Stimulated activated CD8-positive, alpha-beta memory T cell treated with anti-CD3 and anti-CD28 coated beads, Interleukin-7, amount 100 ng/mL, for 1 hour (primary cell): Measurements from ENCODE around the gene LBHD2.
"Not testable (repeated sequence)": the region's sequence is repeated elsewhere in the genome, so short reads cannot be mapped to it uniquely, and the experiment has no call there.

Source experiments
- DNase-seq, 2 donors: peaks; one replicate each; pipeline ENCODE4 v3.0.0-alpha.2; 2020; ENCODE audit warnings: low read depth in 2 of 2

The LBHD2 gene

GRCh38 chr14:103119527-103119926, 35.5 kb downstream of the LBHD2 start:
- not testable (repeated sequence) for DNase-seq

GRCh38 chr14:103121121-103121845, 37.3 kb downstream of the LBHD2 start:
- no peak for DNase-seq

DNA sequence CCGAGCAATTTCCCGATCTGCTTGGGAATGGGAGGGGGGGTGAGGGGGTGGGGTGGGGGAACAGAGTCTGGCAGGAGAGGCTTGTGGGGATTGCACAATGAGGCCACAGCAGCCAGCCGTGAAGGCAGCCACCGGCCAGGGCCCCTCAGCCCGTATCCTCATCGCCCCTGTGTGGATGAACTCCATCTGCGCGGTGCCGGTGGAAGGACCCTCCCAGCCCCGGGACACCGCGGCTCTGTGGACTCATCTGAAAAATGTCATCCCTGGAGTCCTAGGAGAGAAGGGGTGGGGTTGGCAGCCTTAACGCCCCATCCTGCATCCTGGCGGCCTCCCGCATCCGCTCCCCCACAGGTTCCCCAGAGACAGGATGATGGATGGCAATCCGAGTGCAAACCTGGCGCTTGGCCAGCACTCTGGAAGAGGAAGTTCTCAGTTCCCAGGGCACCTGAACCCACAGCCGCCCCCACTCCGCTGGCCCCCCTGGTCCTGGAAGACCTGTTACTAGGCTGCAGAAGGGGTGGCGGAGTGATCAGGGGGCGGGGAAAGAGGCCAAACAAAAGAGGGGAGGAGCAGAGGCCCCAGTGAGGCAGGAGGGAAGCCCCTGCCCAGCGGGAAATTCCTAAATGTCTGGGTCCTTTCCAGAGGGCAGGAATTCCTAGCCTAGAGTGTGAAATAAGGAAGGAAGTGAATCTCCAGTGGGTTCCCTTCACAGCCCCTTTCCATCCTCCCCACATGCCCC, 38.0 kb downstream of the LBHD2 start:
- no peak for DNase-seq

DNA sequence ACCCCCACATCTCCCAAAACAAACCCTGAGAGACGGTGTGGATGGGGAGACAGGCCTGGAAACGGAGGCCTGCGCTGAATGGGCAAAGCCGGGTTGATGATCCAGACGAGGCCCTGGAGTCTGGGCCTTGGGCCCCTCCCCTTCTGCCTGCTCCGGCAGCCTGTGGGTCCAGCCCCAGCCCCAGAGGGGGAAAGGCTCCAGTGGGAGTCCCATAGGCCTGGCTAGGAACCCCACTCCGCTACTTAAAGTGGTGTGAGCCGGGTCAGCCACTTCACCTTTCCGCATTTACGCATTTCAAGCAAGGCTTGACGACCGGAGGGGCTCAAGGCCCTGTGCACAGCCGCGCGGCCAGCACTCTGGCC, 38.6 kb downstream of the LBHD2 start:
- DNase-seq = no peak

DNA sequence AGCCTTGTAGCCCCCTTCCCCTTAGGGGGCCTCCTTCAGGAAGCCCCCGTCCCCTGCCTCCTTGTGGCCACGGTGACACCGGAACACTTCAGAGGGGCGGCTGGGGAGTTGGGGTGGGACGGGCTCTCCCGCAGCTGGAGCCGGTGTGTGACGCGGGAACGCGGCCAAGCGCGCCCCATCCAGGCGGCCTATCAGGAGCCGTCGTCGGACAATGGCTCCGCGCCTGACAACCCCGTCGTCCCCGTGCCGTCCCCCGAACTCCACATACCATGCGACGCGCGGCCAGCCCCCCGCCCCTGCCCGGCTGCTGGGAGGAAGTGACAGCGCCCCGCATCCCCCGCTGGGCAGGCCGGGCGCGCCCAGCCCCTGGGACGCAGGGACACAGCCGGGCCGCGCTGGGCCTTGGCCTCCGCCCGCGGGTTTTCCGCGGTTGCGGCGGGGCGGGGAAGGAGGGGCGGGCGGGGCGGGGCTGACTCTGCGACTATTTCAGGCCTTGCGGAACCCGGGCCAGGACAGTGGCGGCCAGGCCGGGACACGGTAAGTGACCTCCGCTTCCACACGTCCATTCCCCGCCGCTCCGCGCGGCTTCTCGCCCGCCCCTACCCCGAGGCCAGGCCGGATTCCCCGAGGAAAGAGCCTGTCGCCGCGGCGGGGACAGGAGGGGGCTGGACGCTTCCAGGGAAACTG, 39.1 kb downstream of the LBHD2 start, which contains the start of gene TNFAIP2:
Gene TNFAIP2, plus strand, starts transcription at position 515 of the 687 bp plus-strand sequence. CDS start 2,997 bp downstream, outside the sequence.
- no peak for DNase-seq

DNA sequence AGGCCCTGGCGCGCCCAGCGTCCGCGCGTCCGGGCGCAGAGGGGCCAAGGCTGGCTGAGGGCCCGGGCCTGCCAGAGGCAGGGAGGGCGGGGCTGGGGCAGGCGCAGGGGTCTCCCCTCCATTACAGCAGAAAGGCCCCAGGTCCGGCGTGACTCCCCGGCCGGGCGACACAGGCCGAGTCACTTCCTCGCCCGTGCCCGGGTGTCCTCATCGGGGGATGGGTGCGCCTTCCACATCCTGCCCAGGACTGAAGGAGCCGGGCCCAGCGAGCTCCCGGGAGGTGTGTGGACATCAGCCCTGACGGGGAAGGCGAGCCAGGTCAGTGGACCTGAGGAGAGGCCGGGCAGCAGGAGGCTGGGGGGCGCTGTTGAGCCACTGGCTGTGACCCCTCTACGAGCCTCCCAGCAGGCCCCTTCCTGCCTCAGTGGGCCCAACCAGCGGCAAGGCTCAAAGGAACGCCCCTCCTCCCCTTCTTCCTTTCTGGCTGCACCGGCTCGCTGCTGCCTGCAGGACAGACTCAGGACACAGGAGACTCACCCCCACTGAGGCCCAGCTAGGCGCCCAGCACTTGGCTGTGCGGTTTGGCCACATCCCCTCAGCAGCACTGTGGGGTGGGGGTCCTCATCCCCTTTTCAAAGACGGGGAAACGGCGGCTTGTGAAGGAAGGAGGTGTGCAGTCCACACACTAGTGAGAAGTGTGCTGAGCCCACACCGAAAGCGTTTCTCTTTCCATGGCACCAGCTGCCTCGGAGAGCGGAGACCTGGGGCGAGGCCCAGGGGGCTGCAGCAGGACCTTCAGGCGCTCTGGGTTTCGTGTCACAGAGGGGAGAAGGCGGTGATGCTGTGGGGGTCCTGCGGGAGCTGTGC, 39.9 kb downstream of the LBHD2 start:
- no peak for DNase-seq

DNA sequence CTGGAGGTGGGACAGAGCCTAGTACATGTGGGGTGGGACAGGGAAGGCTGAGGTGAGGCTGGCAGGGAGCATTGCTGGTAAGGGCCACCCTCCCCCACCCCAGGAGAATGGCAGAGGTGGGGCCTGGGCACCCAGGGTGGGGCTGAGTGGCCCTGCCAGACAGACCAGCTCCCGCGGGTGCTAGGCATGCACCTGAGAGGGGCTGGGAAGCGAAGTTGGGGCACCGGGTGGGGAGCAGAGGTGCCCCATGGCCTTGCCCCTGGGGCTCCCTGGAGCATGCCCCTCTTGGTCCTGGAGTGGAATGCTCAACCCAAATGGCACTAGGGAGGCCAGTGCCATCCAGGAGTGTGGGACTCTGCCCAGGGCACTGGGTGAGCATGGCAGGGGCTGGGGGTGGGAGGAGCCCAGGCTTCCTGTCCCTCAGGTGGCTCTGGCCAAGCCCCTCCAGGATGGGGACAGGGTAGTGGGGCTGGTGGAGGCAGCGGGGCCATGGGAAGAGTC, 40.5 kb downstream of the LBHD2 start:
- no peak for DNase-seq

DNA sequence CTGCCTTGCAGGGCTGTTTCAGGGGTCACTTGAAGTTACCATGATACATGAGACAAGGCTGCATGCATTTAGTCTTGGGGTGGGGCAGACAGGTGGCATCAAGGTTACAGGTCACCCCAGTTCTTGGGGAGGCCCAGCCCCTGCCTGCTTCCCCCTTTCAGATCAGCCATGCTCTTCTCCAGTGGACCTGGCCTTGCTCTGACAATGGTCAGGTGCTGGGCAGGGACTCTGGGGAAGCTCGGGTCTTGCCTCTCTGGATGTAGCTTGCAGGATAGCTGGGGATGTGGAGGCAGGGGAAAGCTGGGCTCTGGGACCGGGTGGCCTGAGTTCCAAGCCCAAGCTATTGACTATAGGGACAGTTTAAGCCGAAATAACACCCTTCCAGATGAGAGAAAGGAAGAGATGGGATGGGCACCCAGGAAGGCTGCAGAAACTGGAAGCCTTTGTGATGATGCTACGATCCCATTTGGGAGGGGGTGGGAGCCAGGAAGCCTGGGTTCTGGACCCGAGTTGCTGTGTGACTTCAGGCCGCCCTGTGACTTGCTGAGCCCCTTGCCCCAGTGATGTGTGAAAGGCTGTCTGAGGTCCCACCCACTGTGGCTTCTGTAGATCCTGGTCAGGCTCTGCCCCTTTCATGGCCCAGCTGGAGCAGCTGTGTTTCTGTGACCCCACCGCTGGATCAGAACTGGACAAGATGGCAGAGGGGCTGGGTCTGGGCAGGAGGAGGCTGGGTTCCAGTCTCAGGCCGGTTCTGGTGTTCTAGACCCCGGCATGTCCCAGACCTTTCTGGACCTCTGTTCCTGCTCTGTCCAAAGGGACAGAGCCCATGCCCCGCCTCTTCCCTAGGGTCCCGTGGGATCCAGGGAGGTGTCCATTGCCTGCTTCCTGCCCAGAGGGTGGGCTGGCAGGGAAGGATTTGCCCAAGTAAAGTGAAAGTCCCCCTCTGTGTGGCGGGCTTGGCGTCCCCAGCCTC, 41.4 kb downstream of the LBHD2 start:
- DNase-seq = no peak

GRCh38 chr14:103126088-103126872, 42.3 kb downstream of the LBHD2 start:
- DNase-seq = no peak

- no peak for DNase-seq
Measured at GRCh38 chr14:103126873-103127304, 42.9 kb downstream of the LBHD2 start.

DNA sequence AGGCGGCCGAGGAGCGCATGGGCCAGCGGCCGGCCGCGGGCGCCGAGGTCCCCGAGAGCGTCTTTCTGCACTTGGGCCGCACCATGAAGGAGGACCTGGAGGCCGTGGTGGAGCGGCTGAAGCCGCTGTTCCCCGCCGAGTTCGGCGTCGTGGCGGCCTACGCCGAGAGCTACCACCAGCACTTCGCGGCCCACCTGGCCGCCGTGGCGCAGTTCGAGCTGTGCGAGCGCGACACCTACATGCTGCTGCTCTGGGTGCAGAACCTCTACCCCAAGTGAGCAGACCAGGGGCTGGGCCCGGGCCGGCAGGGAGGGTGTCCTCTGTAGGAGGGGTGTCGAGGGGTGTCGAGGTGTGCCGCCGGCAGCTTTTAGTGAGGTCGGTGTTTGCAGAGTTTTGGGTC, 43.3 kb downstream of the LBHD2 start:
- no peak for DNase-seq

GRCh38 chr14:103127861-103128598, 44.0 kb downstream of the LBHD2 start:
- no peak for DNase-seq

- no peak for DNase-seq
Measured at GRCh38 chr14:103128631-103129300, 44.8 kb downstream of the LBHD2 start.

DNA sequence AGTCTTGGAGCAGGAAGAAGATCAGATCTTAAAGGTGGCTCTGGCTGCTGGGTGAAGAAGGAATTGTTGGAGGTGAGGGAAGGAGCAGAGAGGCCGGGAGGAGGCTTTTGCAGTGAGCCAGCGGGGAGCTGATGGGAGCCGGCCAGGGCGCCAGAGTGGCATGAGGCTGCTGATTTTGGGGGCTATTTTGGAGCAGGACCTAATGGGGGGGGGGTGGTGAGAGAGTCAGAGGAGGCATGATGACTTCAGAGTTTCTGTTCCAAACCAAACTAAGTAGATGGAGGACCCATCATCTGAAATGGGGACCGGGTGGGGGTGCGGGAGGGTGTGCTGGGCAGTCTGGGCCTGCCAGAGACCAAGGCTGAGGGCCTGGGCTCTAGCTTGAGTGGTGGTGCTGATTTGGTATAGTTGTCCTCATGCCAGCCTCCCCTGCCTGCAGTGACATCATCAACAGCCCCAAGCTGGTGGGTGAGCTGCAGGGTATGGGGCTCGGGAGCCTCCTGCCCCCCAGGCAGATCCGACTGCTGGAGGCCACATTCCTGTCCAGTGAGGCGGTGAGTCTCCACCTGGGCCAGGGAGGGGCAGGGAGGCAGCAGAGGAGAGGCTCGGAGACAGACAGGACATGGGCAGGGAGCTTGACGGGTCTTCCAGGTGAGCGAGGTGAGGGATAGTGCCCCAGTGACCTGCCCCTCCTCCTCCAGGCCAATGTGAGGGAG, 45.4 kb downstream of the LBHD2 start:
- no peak for DNase-seq

DNA sequence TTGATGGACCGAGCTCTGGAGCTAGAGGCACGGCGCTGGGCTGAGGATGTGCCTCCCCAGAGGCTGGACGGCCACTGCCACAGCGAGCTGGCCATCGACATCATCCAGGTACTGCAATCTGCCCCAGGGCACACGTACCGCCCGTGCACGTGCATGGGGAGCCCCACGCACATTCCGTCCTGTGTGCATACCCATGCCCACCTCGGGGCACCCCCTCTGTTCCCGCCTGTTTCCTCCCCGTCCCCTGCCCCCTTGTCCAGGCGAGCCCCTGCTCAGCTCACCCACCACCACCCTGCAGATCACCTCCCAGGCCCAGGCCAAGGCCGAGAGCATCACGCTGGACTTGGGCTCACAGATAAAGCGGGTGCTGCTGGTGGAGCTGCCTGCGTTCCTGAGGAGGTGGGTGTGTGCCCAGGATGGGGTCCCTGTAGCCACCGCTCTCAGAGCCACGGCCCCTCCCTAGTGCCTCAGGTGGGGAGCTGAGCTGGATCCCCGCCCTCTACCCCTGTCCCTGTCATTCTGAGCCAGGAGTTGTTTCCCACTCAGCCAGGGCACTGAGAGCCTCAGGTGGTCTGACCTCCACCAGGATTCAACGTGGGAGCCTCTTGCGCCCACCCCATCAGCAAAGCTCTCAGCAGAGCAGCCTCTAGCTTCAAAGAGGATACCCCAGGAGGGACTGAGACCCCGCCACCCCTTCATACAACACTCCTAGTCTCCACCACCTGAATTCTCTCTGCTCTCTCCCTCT, 46.2 kb downstream of the LBHD2 start:
- no peak for DNase-seq

GRCh38 chr14:103130965-103131364, 47.0 kb downstream of the LBHD2 start:
- no peak for DNase-seq

- DNase-seq = no peak
Measured at GRCh38 chr14:103131580-103131979, 47.6 kb downstream of the LBHD2 start.
